Stimulated activated CD4-positive, alpha-beta T cell treated with anti-CD3 and anti-CD28 coated beads, Interleukin-12 subunit alpha, Interleukin-12 subunit beta, amount 100 ng/mL, for 24 hours (primary cell): Measurements from ENCODE around the gene P4HA1.

ENCODE experiments used
- DNase-seq, 2 experiments: peaks; one replicate each; pipeline ENCODE4 v3.0.0-alpha.2; 2020; ENCODE audit warnings: low read depth in 2 of 2

P4HA1 gene

DNA sequence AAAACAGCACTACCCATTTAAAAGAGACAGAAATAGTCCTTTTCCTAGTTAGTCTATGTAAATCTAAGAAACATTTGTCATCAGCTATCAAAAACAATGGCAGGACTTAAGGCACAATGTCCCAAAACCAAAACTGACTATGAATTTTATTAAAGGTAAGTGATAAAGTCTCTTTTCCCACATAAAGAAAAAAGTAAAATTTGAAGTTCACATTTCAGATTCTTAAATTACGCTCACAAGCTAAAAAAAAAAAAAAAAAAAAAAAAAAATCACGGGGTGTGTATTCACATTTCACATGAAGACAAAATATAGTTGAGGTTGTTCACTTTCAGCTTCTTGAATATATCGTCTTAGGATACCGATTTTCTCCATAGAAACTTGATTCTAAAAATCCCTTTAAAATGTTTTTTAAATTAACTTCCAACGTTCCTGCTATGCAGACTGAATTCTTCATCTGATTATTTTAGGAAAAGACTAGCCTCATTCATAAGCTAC is 1.6 kb downstream of the P4HA1 start:
- no peak for DNase-seq

DNA sequence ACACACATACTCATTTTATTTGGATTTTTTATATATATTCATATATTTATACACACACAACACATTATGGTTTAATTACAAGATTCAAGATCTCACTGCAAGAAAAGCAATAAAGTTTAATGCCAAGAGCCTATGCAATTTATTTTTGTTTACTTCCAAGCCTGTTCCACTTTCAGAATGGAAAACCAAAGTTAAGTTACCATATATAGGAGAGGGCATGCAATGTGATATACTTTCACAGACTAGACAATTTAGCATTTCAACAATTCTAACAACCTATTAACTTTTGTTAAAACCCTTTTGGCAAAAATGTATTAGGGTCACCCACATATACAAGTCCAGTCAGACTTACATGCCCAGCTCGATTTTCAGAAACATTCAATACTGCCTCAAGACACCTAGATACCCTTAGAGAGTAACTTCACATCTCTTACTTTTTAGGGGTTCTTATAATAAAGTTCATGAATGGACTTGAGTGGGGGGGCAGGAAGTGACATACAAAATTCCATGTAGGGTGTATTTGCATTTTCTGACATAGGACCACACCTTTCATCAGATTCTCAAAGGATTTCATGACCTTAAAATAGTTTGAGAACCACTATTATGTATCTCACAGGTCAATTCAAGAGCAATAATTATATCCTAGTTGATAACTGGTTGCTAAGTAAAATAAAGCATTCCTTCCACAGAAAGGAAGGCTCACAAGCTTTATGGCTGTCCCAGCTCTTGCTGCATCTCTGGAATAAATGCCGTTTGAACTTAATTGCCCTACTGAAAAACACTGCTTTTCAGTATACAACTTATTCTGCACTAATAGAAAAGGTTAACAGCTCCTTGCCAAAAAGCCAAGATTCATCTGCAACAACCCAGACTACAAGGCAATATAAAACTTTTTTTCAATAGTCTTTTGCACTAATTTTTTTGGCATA is 2.5 kb downstream of the P4HA1 start:
- DNase-seq = no peak

DNA sequence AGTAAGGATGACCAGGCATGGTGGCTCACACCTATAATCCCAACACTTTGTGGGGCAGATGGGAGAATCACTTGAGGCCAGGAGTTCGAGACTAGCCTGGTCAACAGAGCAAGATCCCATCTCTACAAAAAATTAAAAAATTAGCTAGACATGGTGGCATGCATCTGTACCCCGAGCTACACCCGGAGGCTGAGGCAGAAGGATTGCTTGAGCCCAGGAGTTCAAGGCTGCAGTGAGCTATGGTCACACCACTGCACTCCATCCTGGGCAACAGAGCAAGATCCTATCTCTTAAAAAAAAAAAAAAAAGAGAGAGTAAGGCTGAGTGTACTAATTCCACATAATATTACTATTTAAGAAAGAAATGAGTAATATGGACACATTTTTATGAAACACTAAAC is 3.8 kb downstream of the P4HA1 start:
- DNase-seq = no peak

DNA sequence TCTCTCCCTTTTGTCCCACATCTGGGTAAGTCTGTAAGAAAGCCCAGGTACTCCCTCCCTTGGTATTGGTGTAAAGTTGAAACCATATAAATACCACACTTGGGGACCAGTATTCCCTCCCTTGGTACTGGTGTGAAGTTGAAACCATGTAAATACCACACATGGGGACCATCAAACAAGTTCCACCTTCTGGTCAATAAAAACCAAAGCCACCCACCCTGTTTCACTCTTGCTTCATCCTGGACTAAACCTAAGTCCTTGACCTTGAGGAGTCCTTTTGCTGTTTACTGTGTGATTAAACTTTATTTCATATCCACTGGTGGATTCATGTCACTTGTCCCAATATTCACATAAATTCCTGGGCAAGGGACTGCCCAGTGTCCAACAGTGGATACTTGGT is 8.4 kb downstream of the P4HA1 start:
- DNase-seq = no peak

DNA sequence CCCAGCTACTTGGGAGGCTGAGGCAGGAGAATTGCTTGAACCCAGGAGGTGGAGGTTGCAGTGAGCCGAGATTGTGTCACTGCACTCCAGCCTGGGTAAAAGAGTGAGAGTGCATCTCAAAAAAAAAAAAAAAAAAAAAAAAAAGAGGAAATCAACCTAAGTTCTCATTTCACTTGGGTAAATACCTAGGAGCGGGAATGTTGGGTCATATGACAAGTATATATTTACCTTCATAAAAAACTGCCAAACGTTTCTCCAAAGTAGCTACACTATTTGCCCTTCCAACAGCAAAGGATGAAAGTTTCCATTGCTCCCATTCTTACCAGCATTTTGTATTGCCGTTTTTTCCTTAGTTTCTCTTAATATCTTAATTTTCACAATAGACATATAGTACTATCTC is 9.8 kb downstream of the P4HA1 start:
- DNase-seq = no peak

DNA sequence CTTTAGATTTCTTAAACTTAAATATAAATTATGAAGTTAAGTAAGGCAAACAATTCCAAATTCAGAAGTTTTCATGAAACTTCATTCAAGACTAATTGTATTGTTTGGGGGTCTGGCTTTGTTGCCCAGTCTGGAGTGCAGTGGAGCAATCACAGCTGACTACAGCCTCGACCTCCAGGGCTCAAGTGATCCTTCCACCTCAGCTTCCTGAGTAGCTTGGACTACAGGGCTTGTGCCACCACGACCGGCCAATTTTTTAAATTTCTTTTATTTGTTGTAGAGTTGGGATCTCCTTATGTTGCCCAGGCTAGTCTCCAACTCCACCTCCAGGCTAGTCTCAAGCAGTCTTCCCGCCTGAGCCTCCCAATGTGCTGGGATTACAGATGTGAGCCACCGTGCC is 12.5 kb downstream of the P4HA1 start:
- DNase-seq = no peak

DNA sequence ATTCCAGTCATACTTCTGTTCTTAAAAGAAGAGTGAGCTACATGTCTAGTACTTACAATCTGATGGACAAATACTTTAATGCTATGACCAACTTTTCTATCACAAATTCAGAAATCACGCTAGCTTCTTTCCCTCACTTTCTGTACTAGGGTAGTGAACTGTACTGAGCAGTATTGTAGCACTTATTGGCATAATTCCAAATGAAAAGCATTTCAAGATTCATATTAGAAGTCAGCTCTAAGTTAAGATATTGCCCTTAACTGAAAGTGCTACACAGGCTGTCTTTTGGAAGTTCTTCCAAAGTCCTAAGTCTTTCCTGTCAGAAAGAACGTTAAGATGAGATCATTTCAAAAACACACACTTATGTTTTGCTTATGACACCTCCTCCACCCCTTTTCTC is 13.4 kb downstream of the P4HA1 start:
- DNase-seq = no peak

DNA sequence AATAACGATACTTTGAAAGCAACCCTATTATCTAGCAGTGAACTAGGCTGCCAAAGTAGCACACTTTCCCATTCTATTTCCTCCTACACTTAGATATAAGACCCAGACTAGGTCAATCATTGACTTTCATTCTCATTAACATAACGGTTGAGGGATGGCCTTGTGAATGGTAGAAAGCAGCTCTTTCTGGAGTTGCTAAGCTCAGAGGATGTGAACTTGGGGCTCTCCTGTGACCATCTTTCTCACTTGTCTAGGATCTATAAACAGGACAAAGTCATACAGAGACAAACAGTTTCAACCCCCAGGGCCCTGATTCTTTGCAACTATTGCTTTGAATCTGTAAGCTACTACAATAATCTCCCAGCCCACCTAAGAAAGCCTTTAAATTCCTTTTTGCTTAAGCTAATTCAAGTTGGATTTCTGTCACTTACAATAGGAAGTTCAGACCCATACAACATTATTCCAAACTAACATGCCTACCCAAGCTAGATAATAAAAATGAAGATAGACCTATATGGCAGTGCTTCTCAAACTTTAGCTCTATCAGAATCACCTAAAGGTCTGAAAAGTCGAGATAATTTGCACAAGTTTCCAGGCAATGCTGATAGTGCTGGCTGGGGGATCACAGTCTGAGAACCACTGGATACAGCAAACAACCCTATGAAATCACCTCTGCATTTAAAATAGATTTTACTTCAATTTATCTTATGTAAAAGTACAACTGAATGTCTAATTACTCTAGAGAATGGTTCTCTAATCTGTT is 16.7 kb downstream of the P4HA1 start:
- no peak for DNase-seq

DNA sequence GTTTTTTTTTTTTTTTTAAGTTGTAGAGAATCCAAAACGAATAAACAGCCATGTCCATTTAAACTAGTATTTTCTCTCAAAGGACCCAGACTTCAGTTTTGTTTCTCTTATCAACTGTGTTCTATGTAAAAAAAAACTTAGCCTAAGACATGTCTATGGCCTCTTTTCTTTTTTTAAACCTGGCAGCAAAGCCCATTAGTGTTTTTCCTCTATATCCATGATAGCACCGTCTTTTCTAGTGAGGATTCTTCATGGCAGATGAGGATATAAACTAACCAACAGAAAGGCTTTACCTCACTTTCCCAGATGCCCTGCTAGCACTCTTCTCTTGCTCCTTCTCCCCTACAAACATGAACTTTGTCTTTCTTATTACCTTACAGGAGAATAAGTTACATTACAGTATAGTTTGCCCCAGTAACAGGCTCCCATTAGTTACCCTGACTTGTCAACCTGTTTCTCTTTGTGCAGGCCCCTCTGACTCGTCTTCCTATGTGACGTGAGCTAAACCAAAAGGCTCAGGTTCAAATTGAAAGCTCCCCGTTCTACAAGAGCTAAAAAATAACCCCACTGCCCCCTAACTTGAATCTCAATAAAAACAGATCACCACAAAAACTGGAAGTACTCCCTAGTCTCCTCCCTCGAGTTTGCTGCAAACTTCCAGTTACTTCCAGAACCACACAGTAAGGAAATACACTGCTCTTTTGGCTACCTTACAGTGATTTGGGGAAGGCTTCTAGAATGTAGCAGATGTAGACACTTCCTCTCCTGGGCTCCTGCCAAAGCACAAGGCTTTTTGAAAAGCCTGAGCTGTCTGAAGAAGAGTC is 20.1 kb downstream of the P4HA1 start:
- no peak for DNase-seq

DNA sequence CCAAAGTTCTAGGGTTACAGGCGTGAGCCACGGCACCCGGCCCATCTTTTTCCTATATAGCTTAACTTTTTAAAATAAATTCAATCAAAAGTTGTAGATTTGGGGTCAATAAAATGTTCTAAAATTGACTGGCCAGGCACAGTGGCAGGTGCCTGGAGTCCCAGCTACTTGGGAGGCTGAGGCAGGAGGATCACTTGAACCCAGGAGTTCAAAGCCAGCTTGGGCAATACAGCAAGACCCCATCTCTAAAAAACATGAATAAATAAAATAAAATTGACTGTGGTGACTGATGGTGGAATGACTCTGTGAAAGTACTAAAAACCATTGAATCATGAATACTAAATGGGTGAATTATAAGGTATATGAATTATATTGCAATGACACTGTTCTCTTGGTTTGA is 20.8 kb downstream of the P4HA1 start:
- no peak for DNase-seq

DNA sequence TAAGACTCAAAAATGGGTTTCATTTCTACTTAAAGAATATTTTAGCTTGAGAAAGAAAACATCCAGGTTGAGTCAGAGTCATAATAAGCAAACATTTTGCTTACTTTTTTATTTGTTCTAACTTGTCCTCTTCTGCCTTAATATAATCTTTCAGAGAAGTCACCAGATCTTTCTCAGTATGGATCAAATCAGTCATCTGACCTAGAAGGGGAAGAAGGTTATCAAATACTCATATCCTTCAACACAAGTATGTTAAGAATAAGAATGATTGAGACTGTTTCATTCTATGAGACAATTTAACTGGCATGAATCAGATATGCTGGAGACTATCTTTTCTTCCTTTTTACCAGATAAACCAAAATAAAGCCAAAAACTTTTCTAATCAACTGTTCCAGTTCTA is 23.0 kb downstream of the P4HA1 start:
- DNase-seq = no peak

DNA sequence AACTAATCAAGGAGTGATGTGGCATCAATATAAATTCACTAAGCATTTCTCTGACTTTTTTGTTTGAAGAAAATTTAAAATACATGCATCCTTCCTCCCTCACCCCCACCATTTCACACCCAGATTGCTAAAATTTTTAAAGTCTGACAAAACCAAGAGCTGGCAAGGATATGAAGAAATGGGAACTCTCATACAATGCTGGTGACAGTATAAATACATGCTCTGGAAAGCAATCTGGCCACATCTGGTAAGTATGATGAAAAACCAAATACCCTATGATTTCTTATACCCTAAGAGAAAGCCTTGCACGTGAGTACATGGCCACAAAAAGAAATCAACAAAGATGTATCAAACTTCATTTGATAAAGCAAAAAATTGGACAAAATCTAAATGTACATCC is 31.2 kb downstream of the P4HA1 start:
- DNase-seq = no peak

DNA sequence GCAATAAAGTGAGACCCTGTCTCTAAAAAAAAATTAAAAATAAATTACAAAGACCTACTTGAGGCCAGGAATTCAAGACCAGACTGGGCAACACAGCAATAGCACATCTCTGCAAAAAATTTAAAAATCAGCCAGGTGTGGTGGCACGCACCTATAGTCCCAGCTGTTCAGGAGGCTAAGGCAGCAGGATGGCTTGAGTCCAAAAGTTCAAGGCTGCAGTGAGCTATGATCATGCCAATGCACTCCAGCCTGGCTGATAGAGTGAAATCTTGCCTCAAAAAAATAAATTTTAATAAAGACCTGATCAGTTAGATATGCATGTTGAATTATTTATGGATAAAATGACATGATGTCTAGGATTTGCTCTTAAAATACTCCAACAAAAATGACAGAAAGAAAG is 34.9 kb downstream of the P4HA1 start:
- no peak for DNase-seq

DNA sequence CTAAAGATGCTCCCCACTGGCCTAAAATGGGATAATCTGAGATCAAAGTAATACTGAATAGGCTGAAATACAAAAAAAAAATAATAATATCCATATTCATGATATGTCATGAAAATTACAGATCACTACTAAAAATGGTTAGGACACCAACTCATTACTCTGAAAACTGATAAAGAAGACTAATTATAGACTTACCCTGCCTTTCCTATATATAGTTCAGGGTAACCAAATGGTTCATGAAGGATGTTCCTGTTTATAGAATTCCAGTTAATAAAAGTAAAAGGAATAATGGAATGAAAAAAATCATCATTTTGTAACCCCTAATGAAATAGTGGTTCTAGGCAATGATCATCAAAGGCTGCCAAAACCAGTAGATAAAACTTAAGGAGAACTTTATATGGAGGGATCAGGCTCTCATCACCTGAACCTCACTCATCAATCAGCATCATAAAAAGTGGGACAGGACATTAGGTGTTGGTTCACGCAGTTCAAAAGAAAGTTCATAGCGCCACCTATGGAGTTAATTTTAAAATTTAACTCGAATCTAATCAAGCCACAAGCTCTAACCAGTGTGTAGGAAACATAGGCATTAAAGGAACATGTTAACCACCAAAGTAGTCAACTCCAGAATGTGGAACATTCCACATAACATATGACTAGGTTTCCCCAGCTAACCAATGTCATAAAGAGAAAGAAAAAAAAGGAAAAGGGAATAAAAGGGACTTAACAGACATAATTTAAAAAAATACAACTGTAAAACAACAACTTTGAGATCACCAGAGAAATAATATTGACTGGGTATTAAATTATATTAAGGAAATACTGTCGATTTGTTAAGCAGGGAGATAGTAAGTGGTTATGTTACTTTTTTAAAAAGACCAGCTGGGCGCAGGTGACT is 35.7 kb downstream of the P4HA1 start:
- DNase-seq = no peak

DNA sequence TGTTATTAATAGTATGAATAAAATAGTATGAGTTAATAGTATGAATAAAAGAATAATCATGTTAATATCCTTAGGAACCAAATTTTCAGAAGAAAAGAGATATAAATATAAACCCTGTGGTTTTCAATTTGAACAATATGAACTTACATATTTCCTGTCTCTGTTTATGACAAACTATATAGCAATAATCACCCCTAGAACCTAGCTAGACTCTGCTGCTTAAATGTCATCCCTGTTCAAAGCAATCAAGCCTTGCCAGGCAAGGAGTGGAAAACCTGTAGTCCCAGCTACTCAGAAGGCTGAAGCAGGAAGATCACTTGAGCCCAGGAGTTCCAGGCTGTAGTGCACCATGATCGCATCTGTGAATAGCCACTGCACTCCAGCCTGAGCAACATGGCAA is 36.5 kb downstream of the P4HA1 start:
- no peak for DNase-seq

DNA sequence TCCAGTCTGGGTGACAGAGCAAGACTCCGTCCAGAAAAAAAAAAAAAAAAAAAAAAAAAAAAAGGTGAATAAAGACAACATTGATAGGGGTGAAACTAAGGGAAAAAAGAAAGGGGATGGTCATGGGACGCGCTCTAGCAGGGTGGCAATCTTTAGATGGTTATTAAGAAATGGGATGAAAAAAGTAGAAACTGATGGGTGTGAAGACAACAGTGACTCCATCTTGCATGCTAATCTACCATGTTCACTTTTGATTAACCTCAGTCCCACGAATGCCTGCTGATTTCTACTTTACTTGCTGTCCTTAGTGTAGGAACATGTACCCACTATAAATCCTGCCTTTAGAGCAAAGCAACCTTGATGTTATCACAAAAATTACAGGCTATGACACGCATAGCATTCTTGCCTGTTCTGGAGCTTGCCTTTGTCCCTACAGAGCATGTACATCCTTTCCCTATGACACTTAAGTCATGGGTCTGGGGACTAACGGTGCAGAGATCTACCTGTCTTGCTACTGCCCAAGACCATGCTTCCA is 38.5 kb downstream of the P4HA1 start:
- no peak for DNase-seq

DNA sequence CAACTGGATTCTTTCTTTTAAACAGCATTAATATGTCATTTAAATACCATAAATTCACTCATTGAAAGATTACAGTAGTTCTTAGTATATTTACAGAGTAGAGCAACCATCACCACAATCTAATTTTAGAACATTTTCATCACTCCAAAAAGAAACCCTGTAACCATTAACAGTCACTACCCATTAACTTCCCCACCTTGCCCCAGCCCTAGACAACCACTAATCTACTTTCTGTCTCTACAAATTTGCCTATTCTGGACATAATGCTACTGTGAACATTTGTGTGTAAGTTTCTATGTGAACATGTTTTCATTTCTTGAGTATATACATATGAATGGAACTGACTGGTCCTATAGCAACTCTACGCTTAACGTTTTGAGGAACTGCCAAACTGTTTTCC is 42.4 kb downstream of the P4HA1 start:
- DNase-seq = no peak

DNA sequence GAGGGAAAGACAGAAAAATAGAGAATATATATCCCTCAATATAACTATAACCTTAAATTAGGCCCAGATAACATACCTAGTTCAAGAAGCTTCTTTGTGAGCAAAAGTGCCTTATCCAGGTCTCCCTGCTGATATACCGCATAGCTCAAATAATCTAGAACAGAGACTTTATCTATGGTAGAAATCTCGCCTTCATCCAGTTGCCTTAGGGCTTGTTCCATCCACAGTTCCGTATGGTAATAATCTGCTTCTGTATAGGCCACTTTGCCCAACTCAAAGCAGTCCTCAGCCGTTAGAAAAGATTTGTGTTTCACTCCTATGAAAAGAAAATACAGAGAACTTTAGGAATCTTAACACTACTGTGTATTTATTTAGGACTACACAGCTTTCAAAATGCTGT is 43.4 kb downstream of the P4HA1 start:
- DNase-seq = no peak

DNA sequence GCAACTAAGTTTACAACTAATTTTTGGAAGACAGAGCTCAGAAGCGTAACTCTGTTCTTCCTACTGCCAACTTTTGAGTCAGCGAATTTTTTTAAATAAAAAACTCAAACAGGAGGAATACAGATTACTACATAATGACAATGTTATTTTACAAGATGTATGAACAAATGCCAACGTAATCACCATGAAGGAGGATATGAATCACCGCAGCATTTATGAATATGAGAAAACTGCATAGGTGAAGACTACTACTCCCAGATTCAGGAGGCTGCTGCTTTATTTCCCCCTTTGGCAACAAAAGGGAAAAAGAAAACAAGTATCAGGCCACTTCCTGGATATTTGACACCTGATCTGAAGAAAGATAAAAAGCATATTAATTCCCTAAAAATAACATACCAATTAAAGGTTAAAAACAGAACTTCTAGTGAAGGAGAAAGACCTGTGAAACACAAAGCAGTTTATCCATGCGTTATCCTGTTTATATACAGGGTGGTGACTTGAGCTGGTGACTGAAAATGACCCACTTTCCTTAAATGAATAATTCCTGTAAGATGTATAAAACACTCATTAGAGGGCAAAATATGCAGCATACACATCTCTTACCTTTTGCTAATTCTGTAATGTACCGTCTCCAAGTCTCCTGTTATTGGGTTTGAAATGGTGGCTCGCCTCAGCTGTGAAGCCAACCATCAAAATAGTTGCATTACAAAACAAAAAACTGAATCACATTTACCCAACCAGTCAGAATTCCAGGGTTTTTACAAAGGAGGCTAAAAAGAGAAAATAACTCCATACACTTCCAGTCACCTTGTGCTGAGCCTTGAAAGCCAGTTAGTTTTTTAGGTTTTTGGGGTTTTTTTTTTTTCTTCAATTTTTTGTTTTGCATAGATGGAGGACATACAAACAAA is 52.0 kb downstream of the P4HA1 start:
- DNase-seq = no peak
